GM19240 (cell line): ENCODE results near the gene MRPL45.
"Not testable (repeated sequence)": the region's sequence is repeated elsewhere in the genome, so short reads cannot be mapped to it uniquely, and the experiment has no call there.

Source experiments
- DNase-seq: peaks from one replicate; pipeline ENCODE4 v3.0.0; 2011; ENCODE audit warnings: low spot score; ENCODE audit not compliant: insufficient read length

Gene MRPL45

DNA sequence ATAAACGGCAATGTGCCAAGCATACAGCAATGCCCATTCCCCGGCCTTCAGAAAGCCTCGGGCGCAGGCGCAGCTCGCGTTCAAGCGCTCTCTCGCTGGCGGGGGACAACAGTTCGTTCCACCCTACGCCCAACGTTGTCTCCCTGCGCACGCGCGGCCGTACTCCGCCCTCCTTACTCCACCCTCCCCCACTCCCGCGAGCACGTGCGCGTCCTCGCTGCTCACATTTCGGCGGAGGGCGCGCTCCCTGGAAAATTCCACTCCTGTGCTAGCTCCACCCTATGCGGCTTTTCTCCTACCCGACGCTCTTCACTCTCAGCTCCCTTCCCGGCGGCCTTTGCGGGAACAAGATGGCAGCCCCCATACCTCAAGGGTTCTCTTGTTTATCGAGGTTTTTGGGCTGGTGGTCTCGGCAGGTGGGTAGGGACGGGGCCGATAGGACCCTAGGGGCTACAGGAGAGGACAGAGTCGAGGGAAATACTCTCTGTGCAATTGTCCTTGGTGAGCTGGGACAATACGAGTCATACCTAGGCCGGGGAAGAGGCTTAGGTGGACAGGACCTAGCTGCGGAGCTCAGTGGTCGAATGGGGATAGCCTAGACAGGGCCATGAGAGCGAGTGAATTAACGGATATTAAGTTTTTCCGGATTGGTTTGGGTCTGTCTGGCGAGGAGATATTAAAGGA lies at the start of gene MRPL45:
MRPL45 (plus strand) TSS at position 335 of the 684 bp plus-strand sequence; CDS start at position 351, 16 bp downstream.
- peak; percentile 78 for DNase-seq

DNA sequence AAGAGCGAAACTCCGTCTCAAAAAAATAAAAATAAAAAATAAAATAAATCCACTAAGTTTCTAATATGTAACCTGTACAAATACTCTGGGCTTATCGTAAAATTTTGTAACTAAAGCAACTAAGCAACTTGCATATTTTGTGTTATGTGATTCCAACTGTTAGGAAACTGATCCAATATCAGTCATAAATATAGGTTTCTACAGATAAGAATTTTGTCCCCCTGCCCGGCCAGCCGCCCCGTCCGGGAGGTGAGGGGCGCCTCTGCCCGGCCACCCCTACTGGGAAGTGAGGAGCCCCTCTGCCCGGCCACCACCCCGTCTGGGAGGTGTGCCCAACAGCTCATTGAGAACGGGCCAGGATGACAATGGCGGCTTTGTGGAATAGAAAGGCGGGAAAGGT lies 43.8 kb upstream of the MRPL45 start:
- DNase-seq, result not testable (repeated sequence)

DNA sequence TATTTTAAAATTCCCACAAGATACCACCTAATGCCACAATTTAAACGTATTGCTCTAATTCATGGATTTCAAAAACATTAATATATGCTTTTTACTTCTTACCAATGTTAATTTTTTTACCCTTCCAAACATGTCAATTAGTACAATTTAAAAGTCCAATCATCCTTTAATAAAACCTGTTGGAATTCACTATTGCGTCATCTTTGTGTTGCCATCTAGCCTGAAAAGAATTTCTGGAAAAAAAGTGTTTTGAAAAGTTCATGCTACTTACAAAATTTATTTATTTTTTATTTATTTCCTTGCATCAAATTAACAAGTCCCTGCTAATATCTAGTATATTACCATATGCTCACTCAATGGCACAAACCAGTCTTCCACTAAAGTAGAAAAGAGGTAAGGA lies 42.6 kb upstream of the MRPL45 start:
- not testable (repeated sequence) for DNase-seq

DNA sequence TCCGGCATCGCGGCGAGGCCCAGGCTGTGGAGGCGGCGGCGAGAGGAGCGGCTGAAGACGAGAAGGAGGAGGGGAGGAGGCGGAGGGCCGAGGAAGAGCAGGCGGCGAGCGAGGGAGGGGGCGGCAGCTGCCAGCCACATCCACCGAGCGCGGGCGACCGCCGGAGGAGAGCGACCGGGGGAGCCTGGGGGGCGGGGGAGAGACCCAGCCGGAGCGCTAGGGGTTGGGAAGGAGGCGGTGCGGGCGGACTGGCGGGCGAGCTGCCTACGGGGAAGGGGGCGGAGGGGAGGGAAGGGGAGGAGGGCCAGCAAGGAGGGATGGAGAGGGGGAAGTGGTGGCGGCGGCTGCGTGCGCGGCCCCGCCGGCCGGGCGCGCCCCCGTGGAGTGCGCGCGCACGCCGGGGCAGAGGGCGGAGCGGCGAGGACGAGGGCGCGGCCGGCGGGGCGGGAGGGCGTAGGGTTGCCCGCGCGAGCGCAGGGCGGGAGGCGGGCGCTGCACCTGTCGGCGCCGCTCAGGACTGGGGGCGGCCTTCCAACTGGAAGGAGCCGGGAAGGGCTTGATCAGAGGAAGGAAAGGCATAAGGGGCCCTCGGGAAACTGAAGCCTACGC lies 39.9 kb upstream of the MRPL45 start:
- peak; percentile 63 for DNase-seq

DNA sequence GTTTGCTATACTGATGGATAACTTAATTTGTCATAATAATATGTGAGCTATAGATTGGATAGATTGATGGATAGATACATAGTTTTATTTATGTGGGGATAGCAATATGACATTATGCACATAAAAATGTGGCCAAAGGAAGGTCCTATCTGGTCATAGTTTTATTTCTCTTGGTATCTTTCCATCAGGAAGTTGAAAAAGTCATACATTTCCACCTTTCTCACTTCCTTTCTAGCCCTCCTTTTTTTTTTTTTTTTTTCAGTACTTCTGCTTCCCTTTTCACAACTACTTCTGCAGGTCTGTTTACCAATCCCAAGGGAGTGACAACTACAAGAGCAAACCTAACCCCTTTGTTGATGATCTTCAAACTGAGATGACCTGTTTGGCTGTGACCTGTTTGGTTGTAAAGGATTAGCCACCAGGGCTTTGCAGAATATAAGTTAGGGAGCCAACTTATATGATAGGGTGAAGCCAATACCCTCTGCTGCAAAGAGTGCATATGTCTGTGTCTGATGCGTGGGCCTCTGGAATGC lies 30.9 kb upstream of the MRPL45 start:
- not testable (repeated sequence) for DNase-seq

DNA sequence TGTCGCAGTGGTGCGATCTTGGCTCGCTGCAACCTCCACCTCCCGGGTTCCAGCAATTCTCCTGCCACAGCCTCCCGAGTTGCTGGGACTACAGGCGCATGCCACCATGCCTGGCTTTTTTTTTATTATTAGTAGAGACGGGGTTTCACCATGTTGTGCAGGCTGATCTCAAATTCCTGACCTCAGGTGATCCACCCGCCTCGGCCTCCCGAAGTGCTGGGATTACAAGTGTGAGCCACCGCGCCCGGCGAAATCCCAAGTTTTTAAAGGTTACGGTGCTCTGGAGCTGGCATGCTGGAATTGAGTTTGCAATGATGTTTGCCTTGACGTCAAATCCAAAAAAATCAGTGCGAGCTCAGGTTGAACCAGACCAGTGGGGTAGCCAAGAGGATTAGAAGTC lies 30.4 kb upstream of the MRPL45 start:
- not testable (repeated sequence) for DNase-seq

DNA sequence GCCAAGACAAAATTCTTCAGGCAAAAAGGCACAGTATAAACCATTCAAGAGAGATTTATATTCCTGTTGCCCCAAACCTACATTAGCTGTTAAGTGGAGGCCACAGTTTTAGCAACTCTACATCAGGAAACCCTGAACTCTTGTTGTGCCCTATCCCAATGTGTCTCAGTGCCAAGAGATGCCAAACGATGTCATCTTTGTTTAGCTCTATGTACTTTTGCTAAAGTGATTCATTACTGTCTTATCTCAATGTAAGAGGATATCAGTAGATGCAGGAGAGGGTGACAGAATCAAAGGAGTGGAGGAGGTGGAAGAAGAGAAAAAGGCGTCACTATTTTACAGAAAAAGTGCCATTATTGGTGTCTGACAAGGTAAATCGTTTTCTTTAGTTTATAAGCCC lies 28.8 kb upstream of the MRPL45 start:
- DNase-seq, result not testable (repeated sequence)

DNA sequence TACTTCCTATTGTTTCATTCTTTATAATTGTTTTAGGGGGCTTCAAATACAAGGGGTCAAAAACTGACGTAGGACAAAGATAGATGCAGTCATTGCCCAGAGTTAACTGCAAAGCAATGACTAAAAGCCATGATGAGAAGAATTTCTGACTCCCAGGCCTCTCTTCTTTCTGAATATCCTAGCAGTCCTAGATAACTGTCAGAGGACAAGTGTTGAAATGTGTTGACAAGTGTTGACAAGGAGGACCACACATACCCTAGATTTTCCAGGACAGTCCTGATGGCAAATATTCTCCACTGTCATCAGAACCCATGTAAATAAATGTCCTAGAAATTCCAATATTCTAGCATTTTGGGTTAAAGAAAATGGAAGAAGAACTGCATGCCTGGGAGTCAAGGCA lies 27.9 kb upstream of the MRPL45 start:
- DNase-seq, result not testable (repeated sequence)

DNA sequence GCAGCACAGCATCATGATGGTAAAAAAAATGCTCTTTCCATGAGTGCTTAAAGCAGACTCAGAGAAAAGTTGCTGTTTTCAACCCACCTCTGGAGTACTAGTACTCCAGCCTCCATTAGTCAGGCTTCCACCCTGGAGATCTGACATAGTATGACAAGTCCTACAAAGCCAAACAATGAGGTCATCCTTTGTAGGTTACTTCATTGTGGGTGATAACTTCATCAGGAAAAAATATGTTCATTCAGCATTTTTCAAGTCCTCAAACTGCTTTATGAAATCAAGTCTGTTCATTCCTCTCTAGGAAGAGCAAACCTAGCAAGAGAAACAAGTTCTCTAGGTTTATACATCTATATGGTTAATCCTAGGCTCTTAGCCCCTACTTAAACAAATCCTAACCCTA lies 27.4 kb upstream of the MRPL45 start:
- not testable (repeated sequence) for DNase-seq

DNA sequence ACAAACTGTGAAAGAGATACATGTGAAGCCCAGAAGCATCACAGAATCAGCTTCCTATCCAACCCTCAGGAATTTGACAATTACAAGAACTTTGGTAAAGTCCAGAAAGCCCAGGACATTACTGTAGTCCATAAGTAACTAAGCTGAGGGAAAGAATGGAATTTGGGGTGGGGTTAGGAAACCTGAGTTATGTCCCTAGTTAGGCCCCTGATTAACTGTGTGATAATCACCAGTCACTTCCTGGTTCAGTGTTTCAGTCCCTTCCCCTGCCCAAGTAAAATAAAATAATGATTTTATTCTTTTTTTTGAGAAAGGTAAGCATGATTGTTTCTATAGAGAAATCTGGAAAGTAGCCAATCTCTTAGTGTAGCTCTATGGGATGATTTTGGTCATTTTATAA lies 11.0 kb upstream of the MRPL45 start:
- DNase-seq, result not testable (repeated sequence)

DNA sequence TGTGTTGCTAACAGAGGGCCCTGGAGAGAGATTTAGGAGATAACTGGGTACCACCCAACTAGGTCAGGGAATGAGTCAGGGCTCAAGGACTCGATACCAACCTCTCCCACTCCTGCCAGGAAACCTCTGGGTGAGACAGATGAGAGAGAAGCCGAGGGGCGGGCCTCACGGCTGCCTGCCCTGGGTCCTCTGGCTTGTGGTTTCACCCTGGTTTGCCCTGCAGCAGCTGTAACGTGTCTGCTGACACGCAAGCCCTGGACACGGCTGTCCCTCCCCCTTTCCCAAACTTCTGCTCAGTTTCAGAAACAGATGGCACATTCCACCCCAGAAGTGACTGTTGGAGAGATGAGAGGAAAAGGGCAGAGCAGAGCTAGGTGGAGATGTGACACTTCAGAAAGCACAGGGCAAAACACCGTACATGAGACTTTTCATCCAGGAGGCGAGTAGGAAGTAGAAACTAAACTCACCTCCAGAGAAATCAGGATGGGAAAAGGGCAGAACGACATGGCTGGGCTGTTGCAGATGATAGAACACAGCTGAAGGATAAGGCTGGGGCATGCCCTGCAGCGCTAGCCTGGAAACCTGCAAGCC lies 10.4 kb upstream of the MRPL45 start:
- not testable (repeated sequence) for DNase-seq

DNA sequence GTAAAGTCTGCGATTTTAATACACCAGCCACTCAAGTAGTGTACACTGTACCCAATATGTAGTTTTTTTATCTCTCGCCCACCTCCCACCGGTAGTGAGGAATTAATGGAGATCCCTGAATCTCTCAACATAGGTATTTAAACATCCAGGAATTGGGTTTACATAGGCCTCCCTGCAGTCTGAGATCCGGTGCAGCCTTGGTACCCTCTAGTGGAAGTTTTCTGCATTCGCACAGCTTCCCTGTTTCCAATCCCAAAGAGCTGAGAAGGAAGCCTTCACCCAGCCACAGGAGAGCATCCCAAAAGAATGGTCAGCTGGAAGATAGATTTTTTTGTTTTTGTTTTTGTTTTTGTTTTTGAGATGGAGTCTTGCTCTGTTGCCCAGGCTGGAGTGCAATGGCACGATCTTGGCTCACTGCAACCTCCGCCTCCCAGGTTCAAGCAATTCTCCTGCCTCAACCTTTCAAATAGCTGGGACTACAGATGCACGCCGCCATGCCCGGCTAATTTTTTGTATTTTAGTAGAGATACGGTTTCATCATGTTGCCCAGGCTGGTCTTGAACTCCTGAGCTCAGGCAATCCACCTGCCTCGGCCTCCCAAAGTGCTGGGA lies 8.6 kb upstream of the MRPL45 start:
- not testable (repeated sequence) for DNase-seq

DNA sequence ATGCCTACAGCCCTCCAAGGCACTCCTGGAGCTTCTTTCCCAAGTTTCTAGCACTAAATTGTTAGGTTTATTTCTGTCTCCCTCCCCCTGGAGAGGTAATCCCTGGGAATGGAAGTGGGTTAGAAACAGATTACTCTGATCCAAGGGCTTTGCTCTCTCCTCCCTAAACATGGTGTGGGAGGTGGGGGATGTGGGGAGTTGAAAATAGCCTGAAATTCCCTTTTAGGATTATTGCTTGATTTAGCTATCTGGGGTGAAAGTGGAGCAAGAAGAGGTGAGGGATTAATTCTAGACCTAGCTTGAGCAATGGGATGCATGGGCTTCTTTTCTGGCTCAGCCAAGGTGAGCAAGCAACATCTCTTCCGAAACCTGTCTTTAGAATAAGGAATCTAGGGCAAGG lies 7.2 kb upstream of the MRPL45 start:
- not testable (repeated sequence) for DNase-seq

DNA sequence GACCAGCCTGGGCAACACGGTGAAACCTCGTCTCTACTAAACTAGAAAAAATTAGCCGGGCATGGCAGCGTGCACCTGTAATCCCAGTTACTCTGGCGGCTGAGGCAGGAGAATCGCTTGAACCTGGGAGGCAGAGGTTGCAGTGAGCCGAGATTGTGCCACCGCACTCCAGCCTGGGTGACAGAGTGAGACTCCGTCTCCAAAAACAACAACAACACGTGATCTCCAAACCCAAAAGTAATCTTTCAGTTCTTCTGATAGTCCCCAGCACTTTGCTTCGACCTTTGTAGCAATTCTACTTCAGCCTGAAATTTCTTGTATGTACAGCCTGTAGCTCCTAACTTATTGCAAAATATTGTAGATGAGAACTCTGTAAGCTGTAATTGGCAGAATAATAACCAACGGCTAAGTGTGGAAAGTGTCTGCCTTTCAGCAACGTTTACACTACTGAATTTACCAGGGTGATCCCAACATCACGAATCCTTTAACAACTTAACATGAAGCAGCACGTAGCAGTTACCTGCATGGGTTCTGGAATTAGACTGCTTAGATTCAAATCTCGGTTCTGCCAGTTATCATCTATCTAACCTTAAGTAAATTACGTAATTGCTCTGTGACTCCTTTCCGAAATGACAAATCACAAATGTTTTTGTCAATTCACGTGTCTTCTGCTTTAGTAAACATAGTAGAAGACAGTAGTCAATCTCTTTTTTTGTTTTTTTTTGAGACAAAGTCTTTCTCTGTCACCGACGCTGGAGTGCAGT lies 1.2 kb upstream of the MRPL45 start:
- not testable (repeated sequence) for DNase-seq

DNA sequence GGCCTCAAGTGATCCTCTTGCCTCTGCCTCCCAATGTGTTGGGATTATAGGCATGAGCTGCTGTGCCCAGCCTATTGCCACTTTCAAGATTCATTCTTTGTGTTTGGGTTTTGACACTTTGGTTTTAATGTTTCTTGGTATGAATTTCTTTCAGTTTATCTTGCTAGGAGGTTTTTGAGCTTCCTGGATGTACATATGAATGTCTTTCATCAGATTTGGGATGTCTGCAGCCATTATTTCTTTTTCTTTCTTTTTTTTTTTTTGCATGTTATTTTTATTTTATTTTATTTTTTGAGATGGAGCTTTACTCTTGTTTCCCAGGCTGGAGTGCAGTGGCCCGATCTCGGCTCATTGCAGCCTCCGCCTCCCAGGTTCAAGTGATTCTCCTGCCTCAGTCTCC lies 18.5 kb downstream of the MRPL45 start:
- DNase-seq, result no peak

DNA sequence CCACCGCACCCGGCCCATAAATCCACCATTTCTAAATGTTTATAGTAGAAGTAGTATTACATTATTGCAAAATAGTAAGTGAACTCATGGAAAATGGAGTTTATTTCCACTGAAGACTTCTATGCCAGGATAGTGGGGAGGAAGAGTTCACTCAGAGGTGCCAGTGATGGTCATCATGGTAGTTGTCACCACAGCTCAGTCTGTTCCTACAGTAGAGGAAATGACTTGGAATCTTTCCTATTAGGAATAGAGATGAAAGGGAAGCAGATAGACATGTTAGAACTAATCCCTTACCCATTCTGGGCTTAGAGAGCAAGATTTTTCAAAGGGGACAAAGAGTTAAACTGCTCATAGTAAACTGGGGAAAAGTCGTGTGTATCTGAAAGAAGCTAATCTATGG lies 20.1 kb downstream of the MRPL45 start:
- no peak for DNase-seq

DNA sequence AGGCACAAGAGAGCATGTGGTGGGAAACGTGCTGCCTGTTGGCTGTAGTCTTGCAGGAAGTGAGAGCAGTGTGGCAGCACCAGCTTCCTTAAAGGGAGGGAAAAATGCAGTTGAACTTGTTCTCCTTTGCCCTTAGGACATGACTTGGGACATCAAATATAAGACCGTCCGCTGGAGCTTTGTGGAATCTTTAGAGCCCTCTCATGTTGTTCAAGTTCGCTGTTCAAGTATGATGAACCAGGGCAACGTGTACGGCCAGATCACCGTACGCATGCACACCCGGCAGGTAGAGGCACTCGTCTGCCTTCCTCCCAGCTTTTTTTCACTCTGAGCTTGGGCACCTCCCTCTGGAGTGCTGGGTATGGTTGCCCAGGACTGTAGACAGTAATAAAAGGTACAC lies 23.5 kb downstream of the MRPL45 start:
- DNase-seq, result no peak

DNA sequence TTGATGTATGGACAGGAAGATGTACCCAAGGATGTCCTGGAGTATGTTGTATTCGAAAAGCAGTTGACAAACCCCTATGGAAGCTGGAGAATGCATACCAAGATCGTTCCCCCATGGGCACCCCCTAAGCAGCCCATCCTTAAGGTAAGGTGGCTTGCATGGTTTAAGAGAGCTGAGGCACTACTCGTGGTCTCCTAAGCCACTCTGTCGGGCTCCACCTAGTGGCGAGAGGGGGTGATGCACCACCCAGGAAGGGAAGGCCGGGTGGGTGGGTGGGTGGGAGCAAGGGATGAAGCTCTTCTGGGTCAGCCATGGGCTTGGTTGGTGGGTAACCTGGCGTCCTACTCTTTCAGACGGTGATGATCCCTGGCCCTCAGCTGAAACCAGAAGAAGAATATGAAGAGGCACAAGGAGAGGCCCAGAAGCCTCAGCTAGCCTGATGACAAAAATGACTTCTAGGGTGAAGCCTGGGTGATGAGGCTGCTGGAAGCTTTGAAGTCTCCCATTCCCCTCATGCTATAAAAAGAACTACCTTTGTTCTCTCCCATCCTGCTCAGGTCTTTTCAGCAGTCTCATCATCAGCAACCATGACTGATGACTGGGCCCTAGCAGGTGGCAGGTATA lies 25.3 kb downstream of the MRPL45 start:
- DNase-seq, result peak; percentile 76

DNA sequence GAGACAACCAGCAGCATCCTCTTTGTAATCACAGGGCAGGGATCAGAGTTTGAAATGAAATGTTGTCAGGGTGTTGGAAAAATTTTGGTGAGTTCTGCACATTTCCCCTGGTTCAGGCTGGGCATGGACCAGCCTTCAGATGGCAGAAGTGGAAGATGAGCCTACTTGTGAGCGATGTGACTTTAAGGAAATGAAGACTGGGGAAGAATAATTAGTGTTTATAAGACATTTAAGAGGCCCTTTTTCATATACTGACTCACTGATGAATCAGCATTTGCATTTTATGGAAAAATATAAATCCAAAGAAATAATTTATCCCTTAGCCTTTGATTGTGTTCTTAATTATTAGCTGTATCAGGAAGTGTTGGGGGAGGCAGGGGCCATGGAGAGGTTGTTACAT lies 25.9 kb downstream of the MRPL45 start:
- DNase-seq, result no peak

DNA sequence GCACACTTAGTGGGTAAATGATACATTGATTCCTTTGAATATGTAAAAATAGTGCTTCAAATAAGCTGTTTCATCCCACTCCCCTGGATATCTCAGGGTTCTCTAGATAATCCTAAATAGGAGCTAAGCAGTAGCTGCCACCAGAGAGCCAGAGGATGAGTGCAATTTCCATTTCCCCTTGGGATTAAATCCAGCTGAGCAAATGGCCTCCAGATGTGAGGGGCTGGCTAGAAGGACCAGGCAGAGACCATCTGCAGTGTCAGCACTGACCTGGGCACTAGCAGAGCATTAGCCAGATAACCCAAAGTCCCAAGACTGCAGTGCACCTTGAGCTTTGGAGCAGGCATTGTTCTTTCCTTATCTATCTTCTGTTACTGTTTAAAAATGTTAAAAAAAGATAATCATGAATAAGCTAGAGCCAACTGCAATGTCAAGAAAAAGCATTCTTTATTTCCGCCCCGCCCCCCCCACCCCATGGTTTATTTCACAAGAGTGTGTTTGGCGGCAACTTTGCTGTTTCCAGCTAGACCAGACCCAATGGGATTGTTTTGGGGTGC lies 27.3 kb downstream of the MRPL45 start:
- no peak for DNase-seq

DNA sequence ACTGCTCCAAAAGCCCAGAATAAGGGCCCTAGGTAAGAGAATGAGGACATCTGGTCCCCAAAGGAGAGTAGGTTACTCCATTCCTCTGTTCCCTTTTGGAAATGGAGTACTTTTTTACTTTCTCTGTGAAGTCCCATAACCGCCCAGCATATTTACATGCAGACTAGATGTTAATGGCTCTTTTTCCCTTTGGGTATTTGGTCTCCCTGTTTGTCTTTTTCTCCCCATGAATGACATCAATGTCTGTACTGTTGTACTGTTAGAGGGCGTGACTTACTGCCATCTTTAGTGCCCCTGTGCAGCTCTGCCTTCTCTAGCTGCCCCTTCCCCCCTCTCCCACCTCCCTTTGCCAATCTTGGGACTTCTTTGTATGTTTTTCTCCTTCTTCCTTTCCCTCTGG lies 27.8 kb downstream of the MRPL45 start:
- no peak for DNase-seq
